ENCODE data around the gene CLSTN1. TPM values are rescaled to one million over a fixed set of nuclear protein-coding genes. Genes with fewer than 3 reads are reported as not detected.

Gene CLSTN1
- total and polyA plus RNA-seq, 2 of the 13 experiments (the other 11 are each of a cell fraction or from before 2014, with no cell fraction given) = 19.7 to 29.8 TPM

- Histone ChIP-seq H3K4me2 (ENCODE audit: low read depth, low read length) (no peak overlapping the region), H3K4me1 (ENCODE audit: insufficient read depth, low read length) (peaks cover 7% of the 10 kb centered on the region), H3K9me3 (ENCODE audit: low read length) (no peaks in the 10 kb centered on the region), H3K27ac (ENCODE audit: extremely low read length, insufficient read depth, low read length) (no peak overlapping the region), H2AFZ (ENCODE audit: low read length) (no peak overlapping the region), H3K4me3 (replicated peaks in 1 of 3; ENCODE audit: insufficient read depth in 1 of 3, low read depth in 2 of 3, low read length in 3 of 3) (no peak overlapping the region), H3K27me3 (ENCODE audit: control insufficient read depth in 1 of 2, insufficient read depth in 2 of 2, low read length in 2 of 2) (no peaks in the 10 kb centered on the region), H3K79me2 (ENCODE audit: insufficient read depth, low read length) (no peaks in the 10 kb centered on the region), H3K9ac (ENCODE audit: insufficient read depth, low read depth, low read length) (no peak overlapping the region), H3K36me3 (replicated peaks in 1 of 2; ENCODE audit: control insufficient read depth in 1 of 2, insufficient read depth in 2 of 2, low read length in 2 of 2) (peaks cover 7 to 23% of the 10 kb centered on the region in 2 experiments; a peak in 4 of 5 replicates), H4K20me1 (ENCODE audit: insufficient read depth, low read length) (0 out of 2 replicates have a peak, but pooled peaks cover under 1% of the 10 kb centered on the region)
- no peak for DNase-seq (ENCODE audit: low spot score)
- intact Hi-C loops (cut with micrococcal nuclease; ENCODE audit: unreplicated experiment) = loop anchor here (5.0 kb wide), 1 partner anchor 750 kb away; no protein-coding TSS in a partner anchor
- 90% methylated on average over 2 of the region's 2 CpGs for WGBS (ENCODE audit: low lambda C conversion rate)
- ChIA-PET CTCF (ENCODE audit: low intra/inter-chr PET ratio, low total read pairs) (no interaction called here), POLR2A (no interaction called here)
- TF ChIP-seq KAT7 (CRISPR knock-in tag; IDR thresholded peaks at IDR 0.05; ENCODE audit: borderline replicate concordance) = no peak
- no TSS peak for BruUV-seq (replicated peaks)
- no peak for FAIRE-seq
- in situ Hi-C loops (cut with HindIII; ENCODE audit: extremely low pct_ligation_motif_present, low pct_unique_long_range_greater_than_20kb) = no loop called here
- ATAC-seq = no peak
Observed at GRCh38 chr1:9847269-9847668, 23.5 kb upstream of the CLSTN1 start.

GRCh38 chr1:9846611-9847171 is 22.9 kb upstream of the CLSTN1 start:
- POLR2A ChIA-PET = no interaction called here

More at GRCh38 chr1:9846611-9847171, 22.9 kb upstream of the CLSTN1 start:
- Histone ChIP-seq H3K36me3 (replicated peaks in 1 of 2; ENCODE audit: control insufficient read depth in 1 of 2, insufficient read depth in 2 of 2, low read length in 2 of 2) (peaks cover 7 to 18% of the 10 kb centered on the region in 2 experiments; a peak in 3 of 5 replicates), H3K4me2 (ENCODE audit: low read depth, low read length) (no peak overlapping the region), H3K4me1 (ENCODE audit: insufficient read depth, low read length) (peaks cover 7% of the 10 kb centered on the region), H3K4me3 (replicated peaks in 1 of 3; ENCODE audit: insufficient read depth in 1 of 3, low read depth in 2 of 3, low read length in 3 of 3) (no peak overlapping the region), H3K27me3 (ENCODE audit: control insufficient read depth in 1 of 2, insufficient read depth in 2 of 2, low read length in 2 of 2) (no peaks in the 10 kb centered on the region; a peak in 1 of 5 replicates), H3K79me2 (ENCODE audit: insufficient read depth, low read length) (no peaks in the 10 kb centered on the region), H2AFZ (ENCODE audit: low read length) (no peak overlapping the region), H4K20me1 (ENCODE audit: insufficient read depth, low read length) (no peaks in the 10 kb centered on the region), H3K9me3 (ENCODE audit: low read length) (no peaks in the 10 kb centered on the region), H3K27ac (ENCODE audit: extremely low read length, insufficient read depth, low read length) (no peak overlapping the region), H3K9ac (ENCODE audit: insufficient read depth, low read depth, low read length) (no peak overlapping the region)
- intact Hi-C loops (cut with micrococcal nuclease; ENCODE audit: unreplicated experiment) (loop anchor here (5.0 kb wide), 1 partner anchor 751 kb away; no protein-coding TSS in a partner anchor), in situ Hi-C loops (cut with HindIII; ENCODE audit: extremely low pct_ligation_motif_present, low pct_unique_long_range_greater_than_20kb) (no loop called here)
- ATAC-seq (no peak), FAIRE-seq (no peak), DNase-seq (ENCODE audit: low spot score) (no peak)
- CTCF ChIA-PET (ENCODE audit: low intra/inter-chr PET ratio, low total read pairs) = no interaction called here
- BruUV-seq (replicated peaks) = no TSS peak
- 88% methylated on average over 10 of the region's 17 CpGs for WGBS (ENCODE audit: low lambda C conversion rate)
- TF ChIP-seq POLR2G (IDR thresholded peaks at IDR 0.05; ENCODE audit: low read depth, low read length) = 0 out of 2 replicates have a peak, but pooled peaks have one; percentile 23
- no peak for TF ChIP-seq KDM3A (CRISPR knock-in tag; IDR thresholded peaks at IDR 0.05; ENCODE audit: low read depth)
- TF ChIP-seq CENPX (CRISPR knock-in tag; IDR thresholded peaks at IDR 0.05) = no peak
- peak; percentile 86 for TF ChIP-seq AGO2 (optimal IDR thresholded peaks at IDR 0.05; ENCODE audit: low read depth, low read length)

Data from HepG2 (cell line).